Naive thymus-derived CD4-positive, alpha-beta T cell (primary cell): Measurements from ENCODE around the gene CLCC1. TPM values are rescaled to one million over a fixed set of nuclear protein-coding genes. Genes with fewer than 3 reads are reported as not detected.

Experiments used
- ATAC-seq: fragments of 150-1000 bp; cut with Tn5 transposase; 2 replicates; pipeline ENCODE4 v1.10.0; 2021; ENCODE audit warnings: mild to moderate bottlenecking, moderate library complexity
- CTCF ChIA-PET: fragments of 350-600 bp; sonication (Branson Sonifier 250); formaldehyde crosslinking; loops from one replicate; lab custom pipeline; 2021; ENCODE audit warnings: antibody characterized with exemption; lab: Charles Lee
- POLR2A ChIA-PET: fragments of 350-600 bp; sonication (Branson Sonifier 250); formaldehyde crosslinking; loops from one replicate; lab custom pipeline; 2021; ENCODE audit warnings: antibody characterized with exemption, inconsistent platforms; lab: Charles Lee
- DNase-seq, 9 donors: peaks; one replicate each; pipeline versions ENCODE4 v3.0.0 to v3.0.0-alpha.2; 2020 to 2022; ENCODE audit warnings: mixed read lengths in 1 of 9
- H3K27ac ChIP-seq: one replicate; pipeline ENCODE4 v1.7.0; 2013; ENCODE audit warnings: mild to moderate bottlenecking, low read depth, low read length, moderate library complexity
- H3K27me3 ChIP-seq, 2 donors: one replicate each; pipeline ENCODE4 v1.7.0; 2013; ENCODE audit warnings: low read length in 2 of 2, mild to moderate bottlenecking in 2 of 2, moderate library complexity in 2 of 2; ENCODE audit not compliant: control insufficient read depth in 2 of 2, insufficient read depth in 2 of 2
- H3K36me3 ChIP-seq, 3 experiments: 1 replicate in 2 of 3; 2 replicates in 1 of 3; pipeline ENCODE4 v1.7.0; 2013; ENCODE audit warnings: low read length in 3 of 3, mild to moderate bottlenecking in 3 of 3, moderate library complexity in 1 of 3; ENCODE audit not compliant: insufficient read depth in 3 of 3, control insufficient read depth in 2 of 3
- H3K4me1 ChIP-seq, 2 donors: one replicate each; pipeline ENCODE4 v1.7.0; 2013; ENCODE audit warnings: low read length in 2 of 2, mild to moderate bottlenecking in 2 of 2, moderate library complexity in 1 of 2; ENCODE audit not compliant: control insufficient read depth in 2 of 2, insufficient read depth in 2 of 2
- H3K4me3 ChIP-seq: 2 replicates; pipeline ENCODE4 v1.7.0; 2013; ENCODE audit warnings: mild to moderate bottlenecking, low read length
- H3K9me3 ChIP-seq, 3 experiments: 1 replicate in 2 of 3; 2 replicates in 1 of 3; pipeline ENCODE4 v1.7.0; 2013; ENCODE audit warnings: low read length in 3 of 3; ENCODE audit not compliant: control insufficient read depth in 2 of 3
- H3K27ac Mint-ChIP-seq, 9 donors: one replicate each; pipeline ENCODE4 v1.8.0; 2020 to 2022; ENCODE audit warnings: mixed read lengths in 9 of 9, mild to moderate bottlenecking in 8 of 9, moderate library complexity in 5 of 9, inconsistent platforms in 2 of 9
- H3K27me3 Mint-ChIP-seq, 5 donors: one replicate each; pipeline ENCODE4 v1.8.0; 2021 to 2022; ENCODE audit warnings: mixed read lengths in 5 of 5, mild to moderate bottlenecking in 1 of 5
- H3K36me3 Mint-ChIP-seq, 5 donors: one replicate each; pipeline ENCODE4 v1.8.0; 2020 to 2022; ENCODE audit warnings: mixed read lengths in 5 of 5, mild to moderate bottlenecking in 3 of 5, inconsistent platforms in 1 of 5
- H3K4me1 Mint-ChIP-seq, 7 donors: one replicate each; pipeline ENCODE4 v1.8.0; 2020 to 2022; ENCODE audit warnings: mixed read lengths in 7 of 7, mild to moderate bottlenecking in 3 of 7, inconsistent platforms in 1 of 7
- H3K4me3 Mint-ChIP-seq, 10 donors: one replicate each; pipeline ENCODE4 v1.8.0; 2020 to 2022; ENCODE audit warnings: mild to moderate bottlenecking in 10 of 10, mixed read lengths in 10 of 10, moderate library complexity in 6 of 10, inconsistent platforms in 2 of 10
- H3K9me3 Mint-ChIP-seq, 11 donors: one replicate each; pipeline ENCODE4 v1.8.0; 2020 to 2022; ENCODE audit warnings: mixed read lengths in 11 of 11, mild to moderate bottlenecking in 4 of 11, inconsistent platforms in 1 of 11, moderate library complexity in 1 of 11
- intact Hi-C, 2 donors: fragments of 100-400 bp; cut with micrococcal nuclease; formaldehyde crosslinking; loops; one replicate each; pipeline ENCODE4 v1.15.1; 2023
- polyA plus RNA-seq, 2 donors: library from polyadenylated mRNA; unstranded; fragments of 300-500 nt; fragmentation: Illumina TruSeq; gene quantifications; one replicate each; pipeline ENCODE4 v1.2.3, GENCODE V29; 2021
- total RNA-seq, 6 experiments: library from RNA in 5 of 6; stranded (reverse) in 5 of 6; gene quantifications; 1 replicate in 5 of 6; 2 replicates in 1 of 6; pipeline ENCODE4 v1.2.3 and lab custom pipeline; 2021 to 2026

The CLCC1 gene
- total and polyA plus RNA-seq, 7 experiments from 2014 or later: 13.9 to 34.6 (median 19.4) TPM

- Mint-ChIP-seq H3K27me3 (no peaks in the 10 kb centered on the region), H3K27ac (no peak overlapping the region), H3K36me3 (peaks cover 9 to 39% (median 28%) of the 10 kb centered on the region in 5 donors), H3K4me3 (no peak overlapping the region), H3K9me3 (no peaks in the 10 kb centered on the region), H3K4me1 (peaks cover 0 to 2% (median under 1%) of the 10 kb centered on the region in 7 donors)
- intact Hi-C loops: loop anchor here (10.0 kb wide), 4 partner anchors 315 to 1065 kb away; partner anchors contain the start of genes AMIGO1 (in 1 of the 2), PSMA5 (in 1 of the 2), PSRC1 (in 1 of the 2) and STRIP1 (in 1 of the 2)
- Histone ChIP-seq H3K4me3 (no peak overlapping the region), H3K4me1 (no peaks in the 10 kb centered on the region), H3K9me3 (no peaks in the 10 kb centered on the region), H3K36me3 (peaks cover 0 to 5% (median 0%) of the 10 kb centered on the region in 3 experiments), H3K27ac (no peak overlapping the region), H3K27me3 (no peaks in the 10 kb centered on the region)
- DNase-seq: no peak
- ChIA-PET CTCF (no interaction called here), POLR2A (no interaction called here)
- no peak for ATAC-seq
Measured at GRCh38 chr1:108969346-108969745, 6.1 kb upstream of the CLCC1 start.

- intact Hi-C loops: loop anchor here (1.0 to 10.0 kb wide), 19 partner anchors 80 to 1376 kb away; partner anchors contain the start of genes PRPF38B (in 2 of the 2), PSMA5 (in 2 of the 2), STRIP1 (in 2 of the 2) and STXBP3 (in 2 of the 2)
- Histone ChIP-seq H3K4me3 (peak overlapping the region; percentile 76), H3K36me3 (no peaks in the 10 kb centered on the region), H3K27me3 (no peaks in the 10 kb centered on the region), H3K9me3 (no peaks in the 10 kb centered on the region), H3K27ac (peak overlapping the region; percentile 85), H3K4me1 (peaks cover 16 to 21% of the 10 kb centered on the region in 2 donors)
- Mint-ChIP-seq H3K27ac (peak overlapping the region in 8 of 9 donors; percentile 28 to 96 (median 86)), H3K27me3 (peaks cover 0 to 18% (median 0%) of the 10 kb centered on the region in 5 donors), H3K36me3 (peaks cover 0 to 23% (median 21%) of the 10 kb centered on the region in 5 donors), H3K9me3 (peaks cover 0 to 2% (median 0%) of the 10 kb centered on the region in 11 donors), H3K4me3 (peak overlapping the region; percentile 80 to 94 (median 89)), H3K4me1 (peaks cover 24 to 53% (median 42%) of the 10 kb centered on the region in 7 donors)
- DNase-seq (peak in 4 of 9 donors; percentile 15 to 39 (median 26)), ATAC-seq (no peak)
- ChIA-PET POLR2A (interaction anchor here (0.7 to 2.7 kb wide), 11 partner anchors 8 to 1073 kb away, joined by 3 to 13 read pairs (median 6); partner anchors contain the start of genes PRPF38B, TAF13 and WDR47), CTCF (interaction anchor here (0.6 kb wide), 2 partner anchors 77 to 883 kb away, joined by 3 read pairs; no protein-coding TSS in a partner anchor)
Measured at GRCh38 chr1:108962681-108963051, 618 bp downstream of the CLCC1 start.

GRCh38 chr1:108961752-108962486 lies 1.4 kb downstream of the CLCC1 start:
- ChIA-PET CTCF (interaction anchor here (0.6 kb wide), 1 partner anchor 57 kb away, joined by 3 read pairs; no protein-coding TSS in a partner anchor), POLR2A (interaction anchor here (0.6 to 2.7 kb wide), 10 partner anchors 29 to 1247 kb away, joined by 3 to 13 read pairs (median 6); partner anchors contain the start of genes PRPF38B, TAF13 and WDR47)
- peaks cover 24 to 28% of the 10 kb centered on the region in 2 donors for H3K4me1 ChIP-seq
- peak overlapping the region; percentile 76 for H3K4me3 ChIP-seq
- no peak overlapping the region for H3K27ac ChIP-seq
- H3K27ac Mint-ChIP-seq: peak overlapping the region; percentile 28 to 96 (median 87)
- DNase-seq (no peak), ATAC-seq (no peak)
- H3K27me3 Mint-ChIP-seq: peaks cover 0 to 20% (median 0%) of the 10 kb centered on the region in 5 donors
- H3K36me3 ChIP-seq: no peaks in the 10 kb centered on the region
- peaks cover 0 to 2% (median 0%) of the 10 kb centered on the region in 11 donors for H3K9me3 Mint-ChIP-seq
- peaks cover 0 to 25% (median 19%) of the 10 kb centered on the region in 5 donors for H3K36me3 Mint-ChIP-seq
- intact Hi-C loops: loop anchor here (2.0 to 10.0 kb wide), 14 partner anchors 85 to 1377 kb away; partner anchors contain the start of genes PSMA5 (in 2 of the 2), STRIP1 (in 2 of the 2), STXBP3 (in 2 of the 2) and AMIGO1 (in 1 of the 2)
- peak overlapping the region; percentile 80 to 94 (median 89) for H3K4me3 Mint-ChIP-seq
- no peaks in the 10 kb centered on the region for H3K27me3 ChIP-seq
- H3K9me3 ChIP-seq: no peaks in the 10 kb centered on the region
- peaks cover 32 to 60% (median 48%) of the 10 kb centered on the region in 7 donors for H3K4me1 Mint-ChIP-seq

DNA sequence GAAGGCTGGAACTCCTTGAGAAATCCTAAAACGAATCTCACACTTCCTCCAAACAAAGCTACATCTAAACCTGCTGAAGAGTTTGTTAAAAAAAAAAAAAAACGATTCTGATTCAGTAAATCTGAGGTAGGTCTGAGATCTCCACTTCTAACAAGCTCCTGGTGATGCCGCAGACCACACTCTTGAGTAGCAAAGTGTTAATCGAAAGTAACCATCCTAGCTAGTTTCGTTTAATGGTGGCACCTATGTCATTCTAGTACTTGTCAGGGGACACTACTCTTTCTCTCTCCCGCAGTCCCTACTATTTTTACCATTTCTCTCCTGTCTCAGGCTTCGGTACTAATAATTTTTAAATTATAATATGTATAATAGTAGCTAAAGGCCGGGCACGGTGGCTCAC lies 2.1 kb downstream of the CLCC1 start:
- DNase-seq: no peak
- CTCF ChIA-PET: interaction anchor here (0.6 kb wide), 1 partner anchor 409 kb away, joined by 3 read pairs; no protein-coding TSS in a partner anchor
- ATAC-seq: no peak
- H3K4me3 Mint-ChIP-seq: no peak overlapping the region
- Histone ChIP-seq H3K4me3 (no peak overlapping the region), H3K9me3 (no peaks in the 10 kb centered on the region), H3K36me3 (no peaks in the 10 kb centered on the region), H3K27me3 (no peaks in the 10 kb centered on the region), H3K27ac (no peak overlapping the region), H3K4me1 (peaks cover 26 to 30% of the 10 kb centered on the region in 2 donors)
- peaks cover 0 to 7% (median 0%) of the 10 kb centered on the region in 11 donors for H3K9me3 Mint-ChIP-seq
- intact Hi-C loops: loop anchor here (5.0 to 10.0 kb wide), 10 partner anchors 131 to 1074 kb away; partner anchors contain the start of genes PSMA5 (in 2 of the 2), STRIP1 (in 2 of the 2), AMIGO1 (in 1 of the 2) and EEIG2 (in 1 of the 2)
- H3K27me3 Mint-ChIP-seq: peaks cover 0 to 20% (median 0%) of the 10 kb centered on the region in 5 donors
- no peak overlapping the region for H3K27ac Mint-ChIP-seq
- H3K4me1 Mint-ChIP-seq: peaks cover 39 to 67% (median 55%) of the 10 kb centered on the region in 7 donors
- POLR2A ChIA-PET: interaction anchor here (0.7 to 2.7 kb wide), 4 partner anchors 64 to 269 kb away, joined by 3 to 13 read pairs (median 6); partner anchors contain the start of genes PRPF38B and WDR47
- peaks cover 0 to 25% (median 19%) of the 10 kb centered on the region in 5 donors for H3K36me3 Mint-ChIP-seq

GRCh38 chr1:108960719-108961118 lies 2.6 kb downstream of the CLCC1 start:
- Mint-ChIP-seq H3K27me3 (peaks cover 0 to 20% (median 0%) of the 10 kb centered on the region in 5 donors), H3K4me1 (peaks cover 44 to 72% (median 55%) of the 10 kb centered on the region in 7 donors), H3K36me3 (peaks cover 0 to 30% (median 19%) of the 10 kb centered on the region in 5 donors), H3K27ac (peak overlapping the region in 2 of 9 donors; percentile 8 to 53), H3K4me3 (peak overlapping the region in 5 of 10 donors; percentile 5 to 81 (median 25)), H3K9me3 (peaks cover 0 to 9% (median 0%) of the 10 kb centered on the region in 11 donors)
- ChIA-PET CTCF (interaction anchor here (0.6 kb wide), 1 partner anchor 410 kb away, joined by 3 read pairs; no protein-coding TSS in a partner anchor), POLR2A (interaction anchor here (1.2 to 2.7 kb wide), 3 partner anchors 82 to 268 kb away, joined by 3 to 13 read pairs (median 10); partner anchors contain the start of genes PRPF38B and WDR47)
- no peaks in the 10 kb centered on the region for H3K9me3 ChIP-seq
- no peak overlapping the region for H3K4me3 ChIP-seq
- ATAC-seq (no peak), DNase-seq (no peak)
- no peaks in the 10 kb centered on the region for H3K36me3 ChIP-seq
- no peak overlapping the region for H3K27ac ChIP-seq
- intact Hi-C loops: loop anchor here (5.0 to 10.0 kb wide), 10 partner anchors 132 to 1074 kb away; partner anchors contain the start of genes PSMA5 (in 2 of the 2), STRIP1 (in 2 of the 2), AMIGO1 (in 1 of the 2) and EEIG2 (in 1 of the 2)
- peaks cover 26 to 34% of the 10 kb centered on the region in 2 donors for H3K4me1 ChIP-seq
- no peaks in the 10 kb centered on the region for H3K27me3 ChIP-seq
